Uterus (tissue), 4 donors: ENCODE results near the gene PDGFD. TPM values are rescaled to one million over a fixed set of nuclear protein-coding genes. Genes with fewer than 3 reads are reported as not detected.

Source experiments
- DNase-seq, 2 donors: peaks; one replicate each; pipeline ENCODE4 v3.0.0-alpha.2; 2019 to 2020
- H3K27ac ChIP-seq, 2 donors: fragments of 200-600 bp; sonication (generic); 1 replicate in 1 of 2; 2 replicates in 1 of 2; pipeline ENCODE4 v1.5.1; 2016 to 2018
- H3K27me3 ChIP-seq, 2 donors: fragments of 200-600 bp; sonication (generic); one replicate each; pipeline ENCODE4 v1.5.1; 2018 to 2019; ENCODE audit warnings: control low read depth in 1 of 2
- H3K36me3 ChIP-seq, 2 donors: fragments of 200-600 bp; sonication (generic); one replicate each; pipeline ENCODE4 v1.5.1; 2019; ENCODE audit warnings: control low read depth in 1 of 2
- H3K4me1 ChIP-seq, 2 donors: fragments of 200-600 bp; sonication (generic); one replicate each; pipeline ENCODE4 v1.5.1; 2018 to 2019; ENCODE audit warnings: control low read depth in 1 of 2
- H3K4me3 ChIP-seq, 2 donors: fragments of 200-600 bp; sonication (generic); 1 replicate in 1 of 2; 2 replicates in 1 of 2; pipeline ENCODE4 v1.5.1; 2018 to 2019; ENCODE audit warnings: mild to moderate bottlenecking in 1 of 2
- H3K9me3 ChIP-seq, 2 donors: fragments of 200-600 bp; sonication (generic); one replicate each; pipeline ENCODE4 v1.5.1; 2019; ENCODE audit warnings: control low read depth in 1 of 2
- POLR2A ChIP-seq, 2 donors: fragments of 450-650 bp; IDR thresholded peaks; one replicate each; pipeline ENCODE4 v1.6.1; 2016; ENCODE audit warnings: antibody characterized with exemption in 2 of 2, mild to moderate bottlenecking in 1 of 2, moderate library complexity in 1 of 2
- intact Hi-C: fragments of 100-400 bp; cut with DNase I; formaldehyde crosslinking; loops from one replicate; pipeline ENCODE4 v1.15.1; 2023; ENCODE audit warnings: low total_unique reads
- total RNA-seq, 4 donors: library from RNA; depleted of rRNA in 3 of 4; stranded (reverse); fragments of >200 nt in 3 of 4; gene quantifications; one replicate each; pipeline versions ENCODE4 v1.1.0 to v1.2.4, GENCODE V29; 2014 to 2023
- TF ChIP-seq, protein P1 (sequence below), 4 experiments: fragments of 200-600 bp in 2 of 4; fragments of 450-650 bp in 2 of 4; sonication (generic) in 2 of 4; IDR thresholded peaks; one replicate each; pipeline ENCODE4 v1.5.1; 2016 to 2019; ENCODE audit warnings: antibody characterized with exemption in 4 of 4, mild to moderate bottlenecking in 2 of 4, moderate library complexity in 1 of 4
- donor health status: DM: yes; HTN: yes; CAD: no.

PDGFD gene
- total RNA-seq, 4 donors from 2014 or later, result 2.8 to 57.9 (median 23.9) TPM

GRCh38 chr11:103928802-103929161, 235.2 kb downstream of the PDGFD start:
- Histone ChIP-seq H3K4me1 (no peaks in the 10 kb centered on the region), H3K4me3 (no peak overlapping the region), H3K9me3 (no peaks in the 10 kb centered on the region), H3K27me3 (no peaks in the 10 kb centered on the region), H3K27ac (no peak overlapping the region), H3K36me3 (no peaks in the 10 kb centered on the region)
- intact Hi-C loops, result no loop called here
- TF ChIP-seq, protein P1, sequence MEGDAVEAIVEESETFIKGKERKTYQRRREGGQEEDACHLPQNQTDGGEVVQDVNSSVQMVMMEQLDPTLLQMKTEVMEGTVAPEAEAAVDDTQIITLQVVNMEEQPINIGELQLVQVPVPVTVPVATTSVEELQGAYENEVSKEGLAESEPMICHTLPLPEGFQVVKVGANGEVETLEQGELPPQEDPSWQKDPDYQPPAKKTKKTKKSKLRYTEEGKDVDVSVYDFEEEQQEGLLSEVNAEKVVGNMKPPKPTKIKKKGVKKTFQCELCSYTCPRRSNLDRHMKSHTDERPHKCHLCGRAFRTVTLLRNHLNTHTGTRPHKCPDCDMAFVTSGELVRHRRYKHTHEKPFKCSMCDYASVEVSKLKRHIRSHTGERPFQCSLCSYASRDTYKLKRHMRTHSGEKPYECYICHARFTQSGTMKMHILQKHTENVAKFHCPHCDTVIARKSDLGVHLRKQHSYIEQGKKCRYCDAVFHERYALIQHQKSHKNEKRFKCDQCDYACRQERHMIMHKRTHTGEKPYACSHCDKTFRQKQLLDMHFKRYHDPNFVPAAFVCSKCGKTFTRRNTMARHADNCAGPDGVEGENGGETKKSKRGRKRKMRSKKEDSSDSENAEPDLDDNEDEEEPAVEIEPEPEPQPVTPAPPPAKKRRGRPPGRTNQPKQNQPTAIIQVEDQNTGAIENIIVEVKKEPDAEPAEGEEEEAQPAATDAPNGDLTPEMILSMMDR (IDR thresholded peaks at IDR 0.05), result no peak
- no peak for TF ChIP-seq POLR2A (IDR thresholded peaks at IDR 0.05)
- no peak for DNase-seq

DNA sequence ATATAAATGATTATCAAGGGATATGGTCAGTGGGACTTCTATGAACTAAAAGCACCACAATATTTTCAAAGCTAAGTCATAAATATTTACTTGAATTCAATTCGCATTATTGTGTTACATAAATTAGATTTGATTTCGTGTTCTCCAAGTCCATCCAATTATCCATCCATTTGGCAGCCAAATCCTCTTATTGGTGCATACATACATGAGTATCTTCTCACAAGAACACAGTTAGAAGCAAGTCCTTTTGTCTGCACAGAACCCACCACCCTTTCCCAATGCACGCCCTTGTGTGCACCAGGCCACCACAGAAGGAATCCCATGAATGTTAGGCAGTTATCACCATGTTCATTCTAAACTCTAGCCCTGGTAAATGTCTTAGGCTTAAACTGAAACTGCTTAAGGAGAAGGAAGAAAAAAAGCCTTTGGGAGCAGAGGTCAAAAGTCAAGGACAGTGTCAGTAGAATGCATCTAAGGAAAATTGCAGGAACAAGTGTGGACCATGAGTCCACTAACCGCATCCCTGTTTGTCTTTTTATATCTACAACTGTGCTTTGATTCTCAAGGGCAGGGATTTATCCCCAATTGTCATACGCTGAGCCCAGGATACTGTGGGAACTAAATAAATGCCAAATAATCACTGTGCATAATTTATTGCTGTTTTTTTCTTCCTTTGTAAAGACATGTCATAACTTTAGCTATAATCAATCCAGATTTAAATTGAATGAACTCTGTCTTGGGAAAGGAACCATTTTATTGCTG, 235.7 kb downstream of the PDGFD start:
- Histone ChIP-seq H3K36me3 (no peaks in the 10 kb centered on the region), H3K27ac (no peak overlapping the region), H3K27me3 (no peaks in the 10 kb centered on the region), H3K4me1 (no peaks in the 10 kb centered on the region), H3K4me3 (no peak overlapping the region), H3K9me3 (no peaks in the 10 kb centered on the region)
- intact Hi-C loops, result no loop called here
- DNase-seq, result no peak
- TF ChIP-seq, protein P1 (IDR thresholded peaks at IDR 0.05), result no peak
- TF ChIP-seq POLR2A (IDR thresholded peaks at IDR 0.05), result no peak

DNA sequence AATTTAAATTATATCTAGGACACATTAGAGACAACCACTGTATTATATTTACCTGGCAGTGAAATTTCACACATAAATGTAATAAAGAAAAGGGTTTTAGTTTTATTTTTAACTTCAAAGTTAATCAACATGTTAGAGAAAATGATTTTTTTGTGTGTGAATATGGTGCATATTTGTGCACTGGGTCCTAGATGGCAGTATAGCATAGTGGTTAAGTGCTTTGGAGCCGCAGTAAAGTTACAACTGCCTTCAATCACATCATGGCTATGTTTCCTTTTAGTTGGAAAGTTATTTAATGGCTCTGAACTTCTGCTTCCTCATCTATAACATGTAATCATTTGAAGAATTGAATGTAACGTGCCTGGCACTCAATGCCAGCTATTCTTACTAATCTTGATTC, 236.4 kb downstream of the PDGFD start:
- Histone ChIP-seq H3K27me3 (no peaks in the 10 kb centered on the region), H3K4me1 (no peaks in the 10 kb centered on the region), H3K4me3 (no peak overlapping the region), H3K9me3 (no peaks in the 10 kb centered on the region), H3K27ac (no peak overlapping the region), H3K36me3 (no peaks in the 10 kb centered on the region)
- TF ChIP-seq POLR2A (IDR thresholded peaks at IDR 0.05), result no peak
- TF ChIP-seq, protein P1 (IDR thresholded peaks at IDR 0.05), result no peak
- intact Hi-C loops, result no loop called here
- DNase-seq, result no peak

GRCh38 chr11:103926990-103927389, 237.0 kb downstream of the PDGFD start:
- TF ChIP-seq, protein P1 (IDR thresholded peaks at IDR 0.05), result no peak
- no peak for TF ChIP-seq POLR2A (IDR thresholded peaks at IDR 0.05)
- Histone ChIP-seq H3K4me3 (no peak overlapping the region), H3K9me3 (no peaks in the 10 kb centered on the region), H3K4me1 (no peaks in the 10 kb centered on the region), H3K27ac (no peak overlapping the region), H3K36me3 (no peaks in the 10 kb centered on the region), H3K27me3 (no peaks in the 10 kb centered on the region)
- intact Hi-C loops, result no loop called here
- DNase-seq, result no peak

DNA sequence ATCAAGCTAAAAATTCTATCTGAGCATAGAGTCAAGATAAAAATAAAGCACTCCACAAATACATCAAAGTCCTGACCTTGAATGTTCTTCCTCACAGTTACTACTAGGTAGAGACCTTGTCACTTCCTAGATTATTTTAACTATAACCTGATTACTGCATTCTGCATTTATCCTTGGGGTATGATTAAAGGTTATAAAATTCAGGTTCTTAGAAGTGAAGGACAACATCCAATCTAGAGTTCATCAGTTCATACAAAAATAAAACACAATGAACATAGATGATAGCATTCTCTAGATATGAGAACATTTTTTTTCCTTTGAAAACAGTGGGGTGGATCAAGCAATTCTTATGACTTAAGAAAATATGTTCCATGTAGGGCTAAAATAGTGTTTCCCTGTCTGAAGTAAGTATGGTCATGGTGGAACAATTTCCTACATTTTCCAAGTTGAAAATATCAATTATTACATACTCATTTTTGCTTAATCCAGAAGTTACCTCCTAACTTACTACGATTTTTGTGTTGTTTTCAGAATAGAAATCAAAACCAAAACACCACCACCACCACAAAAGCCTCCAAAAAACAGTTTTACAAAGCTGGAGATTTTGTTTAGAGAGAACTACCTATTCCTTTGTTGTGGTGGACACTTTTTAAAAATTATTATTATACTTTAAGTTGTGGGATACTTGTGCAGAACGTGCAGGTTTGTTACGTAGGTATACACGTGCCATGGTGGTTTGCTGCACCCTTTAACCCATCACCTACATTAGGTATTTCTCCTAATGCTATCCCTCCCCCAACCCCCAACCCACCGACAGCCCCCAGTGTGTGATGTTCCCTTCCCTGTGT, 239.6 kb downstream of the PDGFD start:
- Histone ChIP-seq H3K4me3 (no peak overlapping the region), H3K27me3 (no peaks in the 10 kb centered on the region), H3K36me3 (no peaks in the 10 kb centered on the region), H3K9me3 (no peaks in the 10 kb centered on the region), H3K4me1 (no peaks in the 10 kb centered on the region), H3K27ac (no peak overlapping the region)
- intact Hi-C loops, result no loop called here
- no peak for TF ChIP-seq POLR2A (IDR thresholded peaks at IDR 0.05)
- TF ChIP-seq, protein P1 (IDR thresholded peaks at IDR 0.05), result no peak
- no peak for DNase-seq
